HG02610 (cell line): ENCODE measurements around the gene A2ML1.
"Not testable (repeated sequence)": the region's sequence is repeated elsewhere in the genome, so short reads cannot be mapped to it uniquely, and the experiment has no call there.

Source experiments
- ATAC-seq: cut with Tn5 transposase; IDR thresholded peaks from one replicate; pipeline ENCODE4 v1.9.1; 2021; ENCODE audit warnings: mild to moderate bottlenecking, moderate library complexity; ENCODE audit not compliant: unreplicated experiment

The A2ML1 gene

DNA sequence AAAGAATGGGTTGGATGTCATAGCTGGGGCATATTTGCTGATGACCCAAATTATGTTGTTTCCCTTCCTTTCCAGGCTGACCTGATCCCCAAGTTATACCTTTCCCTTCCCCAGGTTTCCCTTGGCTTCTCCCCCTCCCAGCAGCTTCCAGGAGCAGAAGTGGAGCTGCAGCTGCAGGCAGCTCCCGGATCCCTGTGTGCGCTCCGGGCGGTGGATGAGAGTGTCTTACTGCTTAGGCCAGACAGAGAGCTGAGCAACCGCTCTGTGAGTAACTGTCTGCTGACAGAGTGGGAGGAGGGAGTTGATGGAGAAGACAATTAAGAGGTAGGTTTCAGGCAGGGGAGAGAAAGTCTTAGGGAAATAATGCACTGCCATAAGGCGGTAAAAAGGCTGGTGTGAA, 25.0 kb downstream of the A2ML1 start:
- ATAC-seq, result no peak

DNA sequence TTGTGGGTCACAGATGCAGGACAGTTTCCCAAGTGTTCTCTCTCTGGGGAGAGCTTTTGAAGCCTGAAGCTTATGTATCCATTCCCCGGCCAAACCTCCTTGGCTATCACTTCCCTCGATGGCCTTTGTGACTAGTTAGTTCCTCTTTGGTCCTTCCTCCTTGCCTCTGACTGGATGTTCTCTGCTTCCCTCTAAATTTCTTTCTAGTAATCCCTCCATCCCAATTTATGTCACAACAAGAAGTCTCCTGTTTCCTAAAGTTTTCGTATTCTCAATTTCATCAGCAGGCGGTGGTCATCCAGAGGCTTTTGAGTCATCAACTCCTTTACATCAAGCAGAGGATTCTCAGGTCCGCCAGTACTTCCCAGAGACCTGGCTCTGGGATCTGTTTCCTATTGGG, 27.5 kb downstream of the A2ML1 start:
- no peak for ATAC-seq

DNA sequence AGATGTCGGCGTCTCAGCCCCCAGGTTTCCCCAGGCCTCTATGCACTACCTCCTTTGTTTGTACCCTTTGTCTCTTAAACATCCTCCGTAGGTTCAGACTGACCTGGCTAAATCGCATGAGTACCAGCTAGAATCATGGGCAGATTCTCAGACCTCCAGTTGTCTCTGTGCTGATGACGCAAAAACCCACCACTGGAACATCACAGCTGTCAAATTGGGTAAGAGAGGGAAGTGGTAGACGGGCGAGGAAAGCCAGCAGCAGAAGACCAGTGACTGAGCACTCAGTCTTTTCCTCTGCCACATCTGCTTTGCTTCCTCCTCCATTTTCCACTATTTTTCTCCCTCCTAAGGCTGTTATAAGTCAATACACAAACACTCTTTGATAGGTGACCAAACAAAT, 29.7 kb downstream of the A2ML1 start:
- ATAC-seq, result no peak

DNA sequence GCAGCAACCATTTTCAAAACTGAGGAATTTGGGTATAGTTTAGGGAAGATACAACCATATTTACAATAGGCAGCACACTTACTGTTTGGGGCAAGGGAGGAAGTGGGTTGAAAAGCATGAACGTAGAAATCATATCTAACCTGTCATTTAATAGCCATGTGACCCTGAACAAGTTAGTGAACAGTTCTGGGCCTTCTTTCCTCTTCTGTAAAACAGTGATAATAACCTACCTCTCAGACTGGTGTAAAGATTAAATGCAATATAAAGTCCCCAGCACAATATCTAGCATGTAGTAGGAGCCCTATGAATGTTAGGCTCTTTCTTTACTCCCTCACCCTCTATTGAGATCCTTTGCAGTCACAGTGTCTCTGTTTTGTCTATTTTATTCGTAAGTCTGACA, 33.5 kb downstream of the A2ML1 start:
- no peak for ATAC-seq

DNA sequence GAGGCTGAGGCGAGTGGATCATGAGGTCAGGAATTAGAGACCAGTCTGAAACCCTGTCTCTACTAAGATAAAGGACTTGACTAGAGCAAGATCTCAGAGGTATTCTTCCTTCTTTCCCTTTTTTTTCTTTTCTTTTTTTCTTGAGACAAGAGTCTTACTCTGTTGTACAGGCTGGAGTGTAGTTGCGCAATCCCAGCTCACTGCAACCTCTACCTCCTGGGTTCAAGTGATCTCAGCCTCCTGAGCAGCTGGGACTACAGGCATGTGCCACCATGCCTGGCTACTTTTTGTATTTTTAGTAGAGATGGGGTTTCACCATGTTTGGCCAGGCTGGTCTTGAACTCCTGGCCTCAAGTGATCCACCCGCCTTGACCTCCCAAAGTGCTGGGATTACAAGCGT, 37.0 kb downstream of the A2ML1 start:
- not testable (repeated sequence) for ATAC-seq

DNA sequence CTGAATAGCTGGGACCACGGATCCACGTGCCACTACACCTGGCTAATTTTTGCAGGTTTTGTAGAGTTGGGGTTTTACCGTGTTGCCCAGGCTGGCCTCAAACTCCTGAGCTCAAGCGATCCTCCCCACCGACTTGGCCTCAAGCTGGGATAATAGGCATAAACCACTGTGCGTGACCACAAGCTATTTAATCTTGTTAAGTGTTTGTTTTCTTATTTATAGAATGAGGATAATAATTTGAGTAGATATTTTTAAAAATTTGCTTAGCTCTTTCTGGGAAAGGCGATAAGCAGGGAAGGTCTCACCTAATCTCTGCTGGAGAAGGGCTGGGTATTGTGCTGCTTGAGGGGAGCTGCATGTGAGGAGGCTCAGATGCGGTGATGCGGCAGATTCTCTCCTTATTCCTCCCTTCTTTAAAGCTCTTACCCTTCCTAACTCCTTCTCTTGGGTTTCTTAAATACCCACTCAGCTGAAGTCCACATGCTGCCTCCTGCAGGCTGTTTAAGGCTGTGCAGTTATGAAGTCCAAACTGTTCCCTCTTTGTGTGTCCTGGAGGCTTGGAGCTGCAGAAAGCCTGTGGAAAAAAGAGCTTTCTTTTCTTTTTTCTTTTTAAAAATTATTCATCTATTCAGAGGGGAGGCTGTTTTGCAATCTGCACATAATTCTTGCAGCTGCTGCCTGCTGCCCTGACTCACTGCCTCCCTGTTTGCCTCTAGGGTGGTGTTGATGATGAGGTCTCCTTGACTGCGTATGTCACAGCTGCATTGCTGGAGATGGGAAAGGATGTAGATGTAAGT, 37.9 kb downstream of the A2ML1 start:
- ATAC-seq, result no peak

DNA sequence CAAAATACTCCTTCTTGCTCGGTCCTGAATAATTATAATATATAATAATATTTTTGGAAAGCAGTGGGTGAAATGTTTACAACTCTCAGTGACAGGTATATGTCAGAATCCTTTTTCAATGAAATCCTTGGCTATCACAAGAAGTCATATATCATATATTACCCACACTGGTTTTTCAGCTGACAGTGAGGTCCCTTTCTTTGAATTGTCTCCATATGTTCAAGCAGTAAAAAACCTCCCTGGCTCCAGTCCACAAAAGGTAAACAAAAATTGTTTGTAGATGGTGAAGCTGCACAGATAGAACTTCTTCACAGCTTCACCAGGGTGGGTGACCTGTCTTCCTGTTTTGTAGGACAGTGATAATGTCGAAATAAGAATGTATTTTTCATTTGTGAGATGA, 44.0 kb downstream of the A2ML1 start:
- ATAC-seq, result no peak

DNA sequence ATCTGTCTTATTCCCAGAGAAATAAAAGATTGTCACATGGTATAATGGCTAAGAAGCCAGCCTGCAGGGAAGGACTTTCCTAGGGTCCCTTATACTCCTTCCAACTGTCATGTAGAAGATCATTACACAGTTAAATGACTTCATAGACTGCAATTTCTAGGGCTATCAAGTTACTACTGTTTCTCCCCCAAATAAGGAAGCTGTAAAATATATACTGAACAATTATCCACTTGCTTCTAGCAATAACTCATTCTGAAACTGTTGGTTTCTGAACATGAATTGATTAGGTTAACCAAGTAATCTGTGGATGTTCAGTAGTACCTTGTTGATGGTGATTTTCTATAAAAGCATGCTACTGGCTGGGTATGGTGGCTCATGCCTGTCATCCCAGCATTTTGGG, 44.6 kb downstream of the A2ML1 start:
- no peak for ATAC-seq

DNA sequence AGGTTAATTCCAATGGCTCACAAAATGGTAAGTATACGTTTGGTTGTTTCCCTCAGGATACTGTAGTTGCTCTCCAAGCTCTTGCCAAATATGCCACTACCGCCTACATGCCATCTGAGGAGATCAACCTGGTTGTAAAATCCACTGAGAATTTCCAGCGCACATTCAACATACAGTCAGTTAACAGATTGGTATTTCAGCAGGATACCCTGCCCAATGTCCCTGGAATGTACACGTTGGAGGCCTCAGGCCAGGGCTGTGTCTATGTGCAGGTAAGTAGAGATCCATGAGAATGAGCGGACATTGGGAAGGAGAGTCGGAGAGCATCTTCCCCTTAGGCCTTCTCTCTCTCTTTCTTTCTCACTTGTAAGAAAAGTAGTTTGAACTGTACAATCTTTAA, 45.4 kb downstream of the A2ML1 start:
- no peak for ATAC-seq

DNA sequence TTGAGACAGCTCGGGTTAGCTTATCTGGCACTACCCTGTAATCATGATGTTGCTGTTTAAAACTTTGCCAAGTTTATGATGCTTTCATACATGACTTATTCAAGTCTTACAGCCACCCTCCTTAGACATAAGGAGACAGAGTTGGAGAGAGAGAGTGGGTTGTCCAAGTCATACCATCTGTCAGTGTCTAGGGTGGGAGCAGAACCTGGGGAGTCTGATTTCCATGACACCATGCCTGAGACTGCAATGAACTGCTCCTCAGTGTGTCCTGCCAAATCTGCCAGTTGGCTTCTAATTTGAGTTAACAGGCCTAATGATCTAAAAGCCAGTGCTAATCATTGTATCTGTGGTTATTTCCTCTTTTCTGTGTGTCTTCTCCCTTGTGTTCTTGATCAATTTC, 48.2 kb downstream of the A2ML1 start:
- no peak for ATAC-seq

DNA sequence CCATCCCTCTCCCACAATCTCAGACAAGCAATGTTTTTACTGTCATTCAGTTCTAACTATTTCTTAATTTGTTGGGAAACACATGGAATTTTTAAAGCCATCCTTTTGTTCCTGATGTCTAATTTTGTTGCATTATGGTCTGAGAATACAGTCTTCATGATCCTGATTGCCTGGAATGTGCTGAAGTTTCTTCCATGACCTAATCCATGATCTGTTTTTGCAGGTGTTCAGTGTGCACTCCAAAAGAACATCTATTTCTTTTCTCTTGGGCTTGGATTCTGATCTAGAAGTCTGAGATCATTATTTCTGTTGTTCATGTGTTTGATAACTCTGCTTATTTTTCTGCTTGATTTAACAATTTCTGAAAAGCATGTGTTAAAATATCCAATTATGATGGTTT, 48.6 kb downstream of the A2ML1 start:
- no peak for ATAC-seq

DNA sequence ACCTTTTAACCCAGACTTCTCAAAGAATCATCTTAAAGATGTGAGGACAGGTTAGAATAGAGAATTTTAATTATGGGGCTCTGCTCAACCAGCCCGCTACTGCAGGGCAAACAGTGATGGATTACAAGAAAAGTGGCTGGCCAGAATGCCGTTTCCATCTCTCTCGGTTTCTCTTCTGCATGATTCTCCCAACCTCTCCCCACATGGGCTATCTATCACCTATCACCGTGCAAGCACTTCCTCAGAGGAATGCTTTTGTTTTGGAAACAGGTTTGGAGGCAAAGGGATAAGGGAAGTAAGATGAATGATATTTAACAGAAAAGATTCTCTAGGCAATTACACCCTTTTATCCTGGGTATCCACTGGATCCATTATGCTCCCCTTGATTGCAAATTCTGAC, 54.5 kb downstream of the A2ML1 start:
- ATAC-seq, result no peak

DNA sequence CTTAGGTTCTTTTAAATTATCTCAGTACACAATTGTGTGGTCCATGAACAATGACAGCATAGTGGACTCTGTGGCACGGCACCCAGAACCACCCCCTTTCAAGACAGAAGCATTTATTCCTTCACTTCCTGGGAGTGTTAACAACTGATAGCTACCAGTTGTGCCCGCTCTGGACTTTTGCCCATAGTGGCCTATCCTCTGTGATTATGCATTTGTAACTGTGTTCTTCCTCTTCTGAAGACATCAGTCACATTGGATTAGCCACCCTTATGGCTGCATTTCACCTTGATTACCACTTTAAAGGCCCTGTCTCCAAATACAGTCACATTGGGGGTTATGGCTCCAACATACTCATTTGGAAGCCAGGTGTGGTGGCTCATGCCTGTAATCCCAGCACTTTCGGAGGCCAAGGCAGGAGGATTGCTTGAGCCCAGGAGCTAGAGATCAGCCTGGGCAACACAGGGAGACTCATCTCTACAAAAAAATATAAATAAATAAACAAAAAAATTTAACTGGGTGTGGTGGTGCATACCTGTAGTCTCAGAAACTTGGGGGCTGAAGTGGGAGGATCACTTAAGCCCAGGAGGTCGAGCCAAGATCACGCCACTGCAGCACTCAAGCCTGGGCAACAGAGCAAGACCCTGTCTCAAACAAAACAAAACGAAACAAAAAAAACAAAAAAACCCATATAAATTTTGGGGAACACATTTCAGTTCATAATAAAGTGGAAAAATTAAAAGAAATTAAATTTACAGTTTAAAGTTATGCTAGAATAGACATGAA, 64.3 kb downstream of the A2ML1 start:
- ATAC-seq, result no peak

DNA sequence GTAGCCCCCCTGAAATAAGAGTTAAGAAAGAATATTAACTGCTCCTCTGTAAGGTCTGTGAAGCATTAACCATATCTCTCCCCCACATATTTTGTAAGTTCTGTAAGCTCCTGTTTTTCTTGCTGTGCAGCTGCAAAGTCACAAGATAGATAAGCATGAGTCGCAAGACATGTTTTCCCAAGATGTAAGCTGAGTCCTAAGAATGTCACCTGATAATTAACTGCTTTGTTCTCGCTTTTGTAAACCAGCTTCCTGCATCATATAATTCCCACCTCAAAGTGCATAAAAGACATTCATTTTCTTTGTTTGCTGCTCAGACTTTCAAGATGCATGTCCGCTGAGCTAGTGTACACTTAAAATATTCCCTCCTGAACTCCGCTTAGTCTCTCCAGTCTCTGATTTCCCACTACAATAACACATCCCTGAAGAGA, 64.9 kb downstream of the A2ML1 start:
- ATAC-seq, result no peak

DNA sequence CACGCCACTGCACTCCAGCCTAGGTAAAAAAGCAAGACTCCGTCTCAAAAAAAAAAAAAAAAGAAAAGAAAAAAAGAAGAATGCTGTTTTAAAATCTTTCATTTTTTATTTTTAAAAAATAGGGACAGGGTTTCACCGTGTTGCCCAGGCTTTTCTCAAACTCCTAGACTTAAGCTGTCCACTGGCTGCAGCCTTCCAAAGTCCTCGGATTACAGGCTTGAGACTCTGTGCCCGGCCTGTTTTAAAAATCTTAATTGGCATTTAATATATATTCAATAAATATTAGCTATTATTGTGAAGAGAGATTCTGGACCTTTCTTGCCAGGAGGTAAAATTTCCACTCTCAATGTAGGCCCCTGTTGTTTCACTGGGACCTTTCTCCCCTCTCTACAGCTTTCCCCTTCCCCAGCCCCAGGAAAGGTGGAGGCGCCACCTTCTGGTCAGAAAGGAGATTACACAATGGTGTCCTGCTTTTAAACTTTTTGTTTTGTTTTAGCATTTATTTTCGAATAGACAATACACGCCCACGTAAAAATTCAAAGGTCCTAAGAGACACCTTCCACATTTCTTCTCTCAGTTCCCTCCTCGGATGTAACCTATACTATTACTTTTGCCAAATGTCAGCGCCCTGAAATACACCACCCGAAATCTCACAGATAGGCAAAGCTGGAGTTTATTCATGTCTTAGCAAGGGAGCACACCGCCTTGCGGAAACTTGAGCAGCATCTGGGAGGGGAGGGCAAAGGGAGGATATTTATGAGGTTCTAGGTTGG, 68.1 kb downstream of the A2ML1 start:
- ATAC-seq, result no peak

DNA sequence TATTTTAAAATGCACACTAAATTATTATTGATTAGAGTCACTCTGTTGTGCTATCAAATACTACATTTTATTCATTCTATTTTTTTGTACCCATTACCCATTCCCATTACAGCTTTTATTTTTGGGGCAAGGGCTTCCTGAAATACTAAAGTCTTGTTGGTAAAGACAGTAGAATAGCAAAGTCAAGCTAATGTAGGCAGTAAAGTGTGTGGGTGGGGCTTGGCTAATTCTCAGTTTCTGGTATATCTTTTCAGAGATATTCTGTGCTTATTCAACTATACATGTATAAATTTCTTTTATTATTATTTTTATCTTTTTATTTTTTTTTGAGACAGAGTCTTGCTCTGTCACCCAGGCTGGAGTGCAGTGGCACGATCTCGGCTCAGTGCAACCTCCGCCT, 69.6 kb downstream of the A2ML1 start:
- no peak for ATAC-seq

DNA sequence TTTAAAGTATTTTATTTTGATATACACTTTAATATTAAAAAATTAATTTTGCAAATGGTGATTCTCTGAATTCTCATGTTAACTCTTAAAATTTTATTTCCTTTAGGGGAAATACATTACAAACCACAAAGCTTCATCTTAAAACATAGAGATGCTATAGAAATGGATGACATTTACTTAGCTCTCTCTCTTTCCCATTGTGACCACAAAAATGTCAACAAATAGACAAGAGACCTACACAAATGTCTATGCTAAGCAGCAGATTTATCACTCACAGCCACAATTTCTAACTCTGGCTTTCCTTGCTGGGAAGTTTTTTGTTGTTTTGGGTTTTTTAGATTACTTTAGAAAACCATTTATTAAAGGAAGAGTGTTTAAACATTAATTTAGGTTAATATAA, 72.0 kb downstream of the A2ML1 start:
- no peak for ATAC-seq

DNA sequence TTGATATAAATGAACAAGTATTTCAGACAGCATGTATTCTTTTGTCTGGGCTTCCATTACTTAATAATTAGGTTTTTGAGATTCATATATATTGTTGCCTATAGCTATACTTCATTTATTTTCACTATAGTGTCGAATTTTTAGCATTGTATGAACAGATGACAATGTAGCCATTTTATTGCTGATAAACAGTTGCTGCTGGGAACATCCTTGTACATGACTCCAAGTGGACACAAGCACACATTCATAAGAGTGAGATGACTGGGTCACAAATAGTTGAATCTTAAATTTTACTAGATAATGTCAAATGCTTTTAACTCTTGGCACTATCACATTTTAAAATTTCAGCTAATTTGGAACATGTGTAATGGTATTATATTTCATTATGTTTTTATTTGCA, 72.6 kb downstream of the A2ML1 start:
- ATAC-seq, result no peak

DNA sequence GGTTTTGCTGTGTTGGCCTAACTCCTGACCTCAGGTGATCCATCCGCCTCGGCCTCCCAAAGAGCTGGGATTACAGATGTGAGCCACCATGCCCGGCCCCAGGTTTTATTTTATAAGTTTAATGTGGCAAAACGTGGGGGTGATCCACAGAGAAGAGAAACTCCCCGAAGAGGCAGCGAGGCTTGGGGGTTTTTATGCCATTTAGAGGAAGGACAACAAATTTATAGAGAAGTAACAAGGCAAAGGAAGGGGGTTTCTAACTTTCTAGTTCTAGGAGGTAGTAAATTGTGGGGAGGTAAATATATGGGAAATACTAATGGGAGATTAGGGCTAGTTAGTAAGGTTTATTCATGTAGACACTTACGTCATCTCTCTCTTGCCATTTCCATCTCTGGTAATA, 74.7 kb downstream of the A2ML1 start:
- no peak for ATAC-seq

DNA sequence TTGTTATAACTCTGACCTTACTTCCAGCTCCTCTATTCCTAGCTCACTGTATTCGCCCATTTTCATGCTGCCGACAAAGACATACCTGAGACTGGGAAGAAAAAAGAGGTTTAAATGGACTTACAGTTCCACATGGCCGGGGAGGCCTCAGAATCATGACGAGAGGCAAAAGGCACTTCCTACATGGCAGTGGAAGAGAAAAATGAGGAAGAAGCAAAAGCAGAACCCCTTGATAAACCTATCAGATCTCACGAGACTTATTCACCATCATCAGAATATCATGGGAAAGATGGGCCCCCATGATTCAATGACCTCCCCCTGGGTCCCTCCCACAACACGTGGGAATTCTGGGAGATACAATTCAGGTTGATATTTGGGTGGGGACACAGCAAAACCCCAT, 77.4 kb downstream of the A2ML1 start:
- ATAC-seq, result no peak

DNA sequence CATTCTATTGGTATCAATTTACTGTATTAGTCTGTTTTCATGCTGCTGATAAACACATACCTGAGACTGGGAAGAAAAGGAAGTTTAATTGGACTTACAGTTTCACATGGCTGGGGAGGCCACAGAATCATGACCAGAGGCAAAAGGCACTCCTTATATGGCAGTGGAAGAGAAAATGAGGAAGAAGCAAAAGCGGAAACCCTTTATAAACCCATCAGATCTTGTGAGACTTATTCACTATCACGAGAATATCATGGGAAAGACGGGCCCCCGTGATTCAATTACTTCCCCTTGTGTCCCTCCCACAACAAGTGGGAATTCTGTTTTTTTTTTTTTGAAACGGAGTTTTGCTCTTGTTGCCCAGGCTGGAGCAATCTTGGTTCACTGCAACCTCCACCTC, 80.3 kb downstream of the A2ML1 start:
- not testable (repeated sequence) for ATAC-seq

DNA sequence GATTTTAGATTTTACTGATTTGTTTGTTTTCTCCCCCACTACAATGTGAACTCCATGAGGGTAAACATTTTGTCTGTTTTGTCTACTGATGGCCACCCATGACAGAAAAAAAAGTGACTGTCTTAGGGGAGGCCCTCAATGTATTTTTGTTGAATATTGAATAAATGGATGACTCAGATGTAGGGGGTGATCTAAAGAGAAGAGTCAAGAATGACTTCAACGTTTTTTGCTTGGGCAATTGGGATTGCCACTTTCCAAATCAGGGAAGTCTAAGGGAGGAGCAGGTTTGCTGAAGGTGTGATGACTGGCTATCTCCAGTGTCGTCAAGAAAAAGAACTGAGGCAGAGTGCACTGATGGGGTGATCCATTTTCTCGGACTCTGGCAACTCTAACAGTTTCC, 81.2 kb downstream of the A2ML1 start:
- no peak for ATAC-seq
